Heart left ventricle (tissue), 13 donors: Measurements from ENCODE around the gene LIMS2.

Source experiments
- CTCF ChIP-seq, 12 donors: fragments of 200-600 bp; sonication (generic) in 4 of 12; IDR thresholded peaks; one replicate each; pipeline versions ENCODE4 v1.5.0 to v1.8.0; 2018 to 2022; ENCODE audit warnings: antibody characterized with exemption in 12 of 12, mild to moderate bottlenecking in 5 of 12
- POLR2A ChIP-seq, 2 donors: fragments of 450-650 bp; IDR thresholded peaks; one replicate each; pipeline ENCODE4 v1.6.1; 2017; ENCODE audit warnings: antibody characterized with exemption in 2 of 2, mild to moderate bottlenecking in 2 of 2, moderate library complexity in 2 of 2
- donor health status: ischemic (EF 13 %, LVEDD 7.1; RV severe dilation, severe dysfunction).
- donor health status: DM: no; HTN: yes; CAD: no.
- donor health status: DM: no; HTN: no; CAD: no.
- donor health status: ischemic (EF 25% LVEDD 6.9; RV normal size, moderate dysfunction).
- donor health status: ischemic (EF 25% LVEDD 5.7; RV mildly dilated, moderate dysfunction).
- donor health status: ischemic (EF 35%, LVEDD 5.7; RV mildly dilated, moderate dysfunction).
- donor health status: nonischemic (EF 11% LVEDD 7.7; RV severe dilation, severe dysfunction).
- donor health status: DM: yes; HTN: yes; CAD: no.
- donor health status: PGD.
- donor health status: ischemic (EF 29% LVEDD 5.4; RV normal size, mild dysfunction).
- donor health status: nonischemic (EF 23%, LVEDD 6.1; RV moderate dilation, normal function).

GRCh38 chr2:127649100-127649611 lies 26.2 kb downstream of the LIMS2 start:
- TF ChIP-seq CTCF (IDR thresholded peaks at IDR 0.05) (no peak), POLR2A (IDR thresholded peaks at IDR 0.05) (peak in 1 of 2 donors; percentile 15)
